Neural cell (in vitro differentiated cells): ENCODE measurements around the gene DOCK2. TPM values are rescaled to one million over a fixed set of nuclear protein-coding genes. Genes with fewer than 3 reads are reported as not detected.

Source experiments
- H2AFZ ChIP-seq: fragments of 200-600, 300-800 bp; sonication (generic), shearing (Covaris generic); 2 replicates; pipeline ENCODE4 v1.6.0; 2014; ENCODE audit warnings: low read depth, mild to moderate bottlenecking, antibody characterized with exemption, low read length, moderate library complexity
- H3F3A ChIP-seq: fragments of 200-600 bp; shearing (Covaris generic); 2 replicates; pipeline ENCODE4 v1.6.1; 2016; ENCODE audit warnings: mild to moderate bottlenecking, moderate library complexity, mixed read lengths, antibody characterized with exemption, low read length; ENCODE audit not compliant: insufficient read depth, poor library complexity, severe bottlenecking
- H3K27ac ChIP-seq: fragments of 200-600, 300-800 bp; sonication (generic), shearing (Covaris generic); 2 replicates; pipeline ENCODE4 v1.5.1; 2014; ENCODE audit warnings: mild to moderate bottlenecking, low read length, moderate library complexity
- H3K27me3 ChIP-seq: fragments of 300-800, 200-600 bp; sonication (generic), shearing (Covaris generic); 2 replicates; pipeline ENCODE4 v1.6.0; 2014; ENCODE audit warnings: mild to moderate bottlenecking, low read depth, low read length, moderate library complexity; ENCODE audit not compliant: insufficient read depth
- H3K36me3 ChIP-seq: fragments of 300-800, 200-600 bp; sonication (generic), shearing (Covaris generic); 2 replicates; pipeline ENCODE4 v1.5.1; 2014; ENCODE audit warnings: mild to moderate bottlenecking, antibody characterized with exemption, low read length, moderate library complexity; ENCODE audit not compliant: insufficient read depth
- H3K4me2 ChIP-seq: fragments of 300-800, 200-600 bp; sonication (generic), shearing (Covaris generic); 2 replicates; pipeline ENCODE4 v1.6.0; 2014; ENCODE audit warnings: mild to moderate bottlenecking, low read length
- H3K4me3 ChIP-seq: fragments of 300-800, 200-600 bp; sonication (generic), shearing (Covaris generic); 2 replicates; pipeline ENCODE4 v1.5.1; 2014; ENCODE audit warnings: mild to moderate bottlenecking, low read length, moderate library complexity
- H3K79me2 ChIP-seq: fragments of 200-600 bp; shearing (Covaris generic); replicated peaks from 2 replicates; pipeline ENCODE4 v1.6.0; 2014; ENCODE audit warnings: mild to moderate bottlenecking, low read length, moderate library complexity; ENCODE audit not compliant: insufficient read depth
- H3K9ac ChIP-seq: fragments of 300-800, 200-600 bp; sonication (generic), shearing (Covaris generic); 2 replicates; pipeline ENCODE4 v1.6.1; 2016; ENCODE audit warnings: mild to moderate bottlenecking, low read length, mixed read lengths
- H3K9me2 ChIP-seq: fragments of 200-600 bp; shearing (Covaris generic); 2 replicates; pipeline ENCODE4 v1.6.1; 2016; ENCODE audit warnings: mild to moderate bottlenecking, low read length, mixed read lengths; ENCODE audit not compliant: insufficient read depth
- H3K9me3 ChIP-seq: fragments of 200-600, 300-800 bp; sonication (generic), shearing (Covaris generic); 2 replicates; pipeline ENCODE4 v1.6.1; 2016; ENCODE audit warnings: mild to moderate bottlenecking, mixed run types, low read length, moderate library complexity, mixed read lengths
- H4K20me1 ChIP-seq: fragments of 200-600 bp; shearing (Covaris generic); 2 replicates; pipeline ENCODE4 v1.6.1; 2016; ENCODE audit warnings: mild to moderate bottlenecking, mixed run types; ENCODE audit not compliant: insufficient read depth
- CTCF ChIP-seq: fragments of 450-650 bp; IDR thresholded peaks from 2 replicates; pipeline ENCODE4 v1.5.1; 2014; ENCODE audit warnings: antibody characterized with exemption, mild to moderate bottlenecking, moderate library complexity; ENCODE audit not compliant: poor library complexity, severe bottlenecking
- EP300 ChIP-seq: fragments of 450-650 bp; conservative IDR thresholded peaks from 2 replicates; pipeline ENCODE4 v1.6.1; 2014; ENCODE audit warnings: antibody characterized with exemption, mild to moderate bottlenecking, moderate library complexity; ENCODE audit not compliant: poor library complexity, severe bottlenecking
- EZH2 ChIP-seq: fragments of 200-600, 300-800 bp; shearing (Covaris generic), sonication (generic); IDR thresholded peaks from 2 replicates; pipeline ENCODE4 v1.6.1; 2014; ENCODE audit warnings: antibody characterized with exemption, low read length, borderline replicate concordance, mild to moderate bottlenecking; ENCODE audit not compliant: insufficient read depth, poor library complexity, severe bottlenecking
- MXI1 ChIP-seq: fragments of 450-650 bp; conservative IDR thresholded peaks from 2 replicates; pipeline ENCODE4 v1.6.1; 2014; ENCODE audit warnings: antibody characterized with exemption, mild to moderate bottlenecking; ENCODE audit not compliant: poor library complexity, severe bottlenecking
- POLR2AphosphoS5 ChIP-seq: IDR thresholded peaks from 2 replicates; pipeline ENCODE4 v1.6.1; 2012
- RAD21 ChIP-seq: fragments of 450-650 bp; conservative IDR thresholded peaks from 2 replicates; pipeline ENCODE4 v1.6.1; 2014; ENCODE audit warnings: antibody characterized with exemption, mild to moderate bottlenecking, moderate library complexity
- SMC3 ChIP-seq: fragments of 450-650 bp; conservative IDR thresholded peaks from 2 replicates; pipeline ENCODE4 v1.6.1; 2014; ENCODE audit warnings: antibody characterized with exemption, mild to moderate bottlenecking, moderate library complexity; ENCODE audit not compliant: poor library complexity
- TAF1 ChIP-seq: IDR thresholded peaks from 2 replicates; pipeline ENCODE4 v1.6.1; 2012; ENCODE audit warnings: low read depth
- polyA plus RNA-seq: library from polyadenylated mRNA; depleted of rRNA; stranded (reverse); fragments of >200 nt; gene quantifications from 2 replicates; pipeline ENCODE4 v1.2.3, GENCODE V29; 2014
- TF ChIP-seq, protein P1 (sequence below): IDR thresholded peaks from 2 replicates; pipeline ENCODE4 v1.6.1; 2012; ENCODE audit warnings: borderline replicate concordance

The DOCK2 gene
- polyA plus RNA-seq, 1 donor from 2014 or later = 0.15 TPM

- no peak for TF ChIP-seq RAD21
- no peak for TF ChIP-seq POLR2AphosphoS5
- no peak for TF ChIP-seq EP300
- no peaks in the 10 kb centered on the region for H3K79me2 ChIP-seq
- no peak overlapping the region for H3K4me3 ChIP-seq
- no peaks in the 10 kb centered on the region for H3K9me2 ChIP-seq
- H3K9ac ChIP-seq = no peak overlapping the region
- H4K20me1 ChIP-seq = no peaks in the 10 kb centered on the region
- no peaks in the 10 kb centered on the region for H3K27me3 ChIP-seq
- H3K27ac ChIP-seq = no peak overlapping the region
- H3K4me2 ChIP-seq = no peak overlapping the region
- no peak overlapping the region for H2AFZ ChIP-seq
- no peaks in the 10 kb centered on the region for H3F3A ChIP-seq
- no peaks in the 10 kb centered on the region for H3K36me3 ChIP-seq
- no peaks in the 10 kb centered on the region for H3K9me3 ChIP-seq
These were observed 15.0 kb downstream of the DOCK2 start for GRCh38 chr5:169652057-169652456.

DNA sequence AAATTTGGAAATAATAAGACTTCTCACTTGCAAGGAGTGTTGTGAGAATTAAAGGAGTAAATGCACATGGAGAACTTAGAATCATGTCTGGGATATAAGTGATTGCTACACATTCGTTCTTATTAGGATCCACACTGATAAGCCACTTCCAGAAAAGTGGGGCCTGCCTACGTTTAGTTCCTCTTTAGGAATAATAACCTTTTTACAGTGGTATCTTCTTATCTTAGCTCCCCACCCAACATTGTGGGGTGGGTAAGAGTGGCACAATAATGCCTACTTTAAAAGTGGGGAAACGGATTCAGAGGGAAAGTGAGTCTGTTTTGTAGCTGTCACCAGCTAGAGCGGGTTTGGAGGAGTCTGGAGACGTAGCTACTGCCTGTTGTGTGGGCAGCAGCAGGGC lies 16.0 kb downstream of the DOCK2 start:
- no peaks in the 10 kb centered on the region for H4K20me1 ChIP-seq
- H3K27ac ChIP-seq = no peak overlapping the region
- H2AFZ ChIP-seq = no peak overlapping the region
- H3K9me2 ChIP-seq = no peaks in the 10 kb centered on the region
- no peak overlapping the region for H3K4me3 ChIP-seq
- no peaks in the 10 kb centered on the region for H3K9me3 ChIP-seq
- H3K27me3 ChIP-seq = no peaks in the 10 kb centered on the region
- TF ChIP-seq RAD21 (no peak), CTCF (no peak), TAF1 (no peak), SMC3 (no peak)
- H3K4me2 ChIP-seq = no peak overlapping the region
- no peaks in the 10 kb centered on the region for H3K36me3 ChIP-seq
- no peaks in the 10 kb centered on the region for H3K79me2 ChIP-seq
- H3K9ac ChIP-seq = no peak overlapping the region
- H3F3A ChIP-seq = no peaks in the 10 kb centered on the region

DNA sequence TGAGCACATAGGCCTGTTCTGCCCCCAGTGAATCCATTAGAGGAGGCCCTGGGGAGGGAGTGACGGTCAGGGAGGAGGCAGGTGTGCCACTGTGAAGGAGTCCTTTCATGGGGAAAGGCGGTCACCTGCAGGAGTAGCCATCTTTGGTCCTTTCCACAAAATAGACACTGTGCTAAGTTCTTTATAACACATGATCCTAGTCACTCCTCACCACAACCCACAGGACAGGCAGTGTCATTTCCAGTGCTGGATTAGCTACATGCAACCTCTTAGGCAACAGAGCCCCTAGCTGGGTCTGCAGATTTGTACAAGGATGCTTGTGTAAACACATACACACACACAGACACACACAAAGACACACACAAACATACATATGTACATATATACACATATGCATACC lies 18.3 kb downstream of the DOCK2 start:
- Histone ChIP-seq H3K79me2 (no peaks in the 10 kb centered on the region), H2AFZ (no peak overlapping the region)

More for the DNA sequence above, 18.3 kb downstream of the DOCK2 start:
- Histone ChIP-seq H3K27me3 (no peaks in the 10 kb centered on the region), H4K20me1 (no peaks in the 10 kb centered on the region), H3K4me2 (no peak overlapping the region), H3K36me3 (no peaks in the 10 kb centered on the region), H3K9ac (no peak overlapping the region), H3K4me3 (no peak overlapping the region), H3F3A (no peaks in the 10 kb centered on the region), H3K9me2 (no peaks in the 10 kb centered on the region), H3K9me3 (no peaks in the 10 kb centered on the region), H3K27ac (no peak overlapping the region)
- TF ChIP-seq EZH2 (no peak), RAD21 (no peak), MXI1 (no peak), EP300 (no peak), POLR2AphosphoS5 (no peak), SMC3 (no peak), CTCF (no peak), TAF1 (no peak)
- TF ChIP-seq, protein P1, sequence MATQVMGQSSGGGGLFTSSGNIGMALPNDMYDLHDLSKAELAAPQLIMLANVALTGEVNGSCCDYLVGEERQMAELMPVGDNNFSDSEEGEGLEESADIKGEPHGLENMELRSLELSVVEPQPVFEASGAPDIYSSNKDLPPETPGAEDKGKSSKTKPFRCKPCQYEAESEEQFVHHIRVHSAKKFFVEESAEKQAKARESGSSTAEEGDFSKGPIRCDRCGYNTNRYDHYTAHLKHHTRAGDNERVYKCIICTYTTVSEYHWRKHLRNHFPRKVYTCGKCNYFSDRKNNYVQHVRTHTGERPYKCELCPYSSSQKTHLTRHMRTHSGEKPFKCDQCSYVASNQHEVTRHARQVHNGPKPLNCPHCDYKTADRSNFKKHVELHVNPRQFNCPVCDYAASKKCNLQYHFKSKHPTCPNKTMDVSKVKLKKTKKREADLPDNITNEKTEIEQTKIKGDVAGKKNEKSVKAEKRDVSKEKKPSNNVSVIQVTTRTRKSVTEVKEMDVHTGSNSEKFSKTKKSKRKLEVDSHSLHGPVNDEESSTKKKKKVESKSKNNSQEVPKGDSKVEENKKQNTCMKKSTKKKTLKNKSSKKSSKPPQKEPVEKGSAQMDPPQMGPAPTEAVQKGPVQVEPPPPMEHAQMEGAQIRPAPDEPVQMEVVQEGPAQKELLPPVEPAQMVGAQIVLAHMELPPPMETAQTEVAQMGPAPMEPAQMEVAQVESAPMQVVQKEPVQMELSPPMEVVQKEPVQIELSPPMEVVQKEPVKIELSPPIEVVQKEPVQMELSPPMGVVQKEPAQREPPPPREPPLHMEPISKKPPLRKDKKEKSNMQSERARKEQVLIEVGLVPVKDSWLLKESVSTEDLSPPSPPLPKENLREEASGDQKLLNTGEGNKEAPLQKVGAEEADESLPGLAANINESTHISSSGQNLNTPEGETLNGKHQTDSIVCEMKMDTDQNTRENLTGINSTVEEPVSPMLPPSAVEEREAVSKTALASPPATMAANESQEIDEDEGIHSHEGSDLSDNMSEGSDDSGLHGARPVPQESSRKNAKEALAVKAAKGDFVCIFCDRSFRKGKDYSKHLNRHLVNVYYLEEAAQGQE = no peak
